K562 (cell line): ENCODE data around the gene RNF141. TPM values are rescaled to one million over a fixed set of nuclear protein-coding genes. Genes with fewer than 3 reads are reported as not detected.
A peak's percentile ranks its signal among the peaks of the same experiment; 100 is the strongest.

Experiments used
- ATAC-seq: fragments of 200-7000 bp; cut with Tn5 transposase; 3 replicates; pipeline ENCODE4 v1.9.1; 2020; ENCODE audit warnings: moderate library complexity
- BruUV-seq: library from RNA; stranded (reverse); fragments of 400-500 nt; replicated peaks from 2 replicates; lab custom pipeline; 2021; lab: Mats Ljungman, UMichigan
- CTCF ChIA-PET: fragments of 300-600 bp; formaldehyde crosslinking; extraction: SDS; loops from one replicate; lab custom pipeline; 2021; ENCODE audit warnings: low intra/inter-chr PET ratio; lab: Yijun Ruan, JAX
- POLR2A ChIA-PET: fragments of 300-600, 350-650 bp; sonication (Branson Sonifier 250); formaldehyde crosslinking; extraction: SDS; loops from one replicate; lab custom pipeline; 2021; ENCODE audit warnings: antibody characterized with exemption, inconsistent platforms; lab: Yijun Ruan, JAX
- DNase-seq, 4 experiments: peaks; one replicate each; pipeline versions ENCODE4 v3.0.0 to v3.0.0-alpha.2; 2011 to 2018; ENCODE audit warnings: low spot score in 3 of 4, mixed read lengths in 3 of 4; ENCODE audit errors: extremely low read depth in 1 of 4
- FAIRE-seq: peaks from 2 replicates; lab custom pipeline; 2011; peaks lifted over from hg19 to GRCh38; lab: Jason Lieb, UNC
- H2AFZ ChIP-seq: 2 replicates; pipeline ENCODE4 v1.6.0; 2011; ENCODE audit warnings: low read depth, low read length, control low read depth, inconsistent platforms
- H3K27ac ChIP-seq: fragments of 200-600 bp; 3 replicates; pipeline ENCODE4 v1.8.0; 2011; ENCODE audit warnings: low read depth, mild to moderate bottlenecking, control low read depth, inconsistent platforms, low read length, moderate library complexity, mixed read lengths; ENCODE audit errors: extremely low read depth
- H3K27me3 ChIP-seq, 2 experiments: fragments of 300-600 bp in 1 of 2; 2 replicates in 1 of 2; 3 replicates in 1 of 2; pipeline versions ENCODE4 v1.6.0 to v1.8.0; 2011; ENCODE audit warnings: inconsistent platforms in 2 of 2, low read length in 2 of 2, mild to moderate bottlenecking in 1 of 2, mixed read lengths in 1 of 2, moderate library complexity in 1 of 2; ENCODE audit not compliant: control insufficient read depth in 2 of 2, insufficient read depth in 2 of 2
- H3K36me3 ChIP-seq: fragments of 300-600 bp; 3 replicates; pipeline ENCODE4 v1.8.0; 2011; ENCODE audit warnings: mild to moderate bottlenecking, low read length, inconsistent platforms; ENCODE audit not compliant: control insufficient read depth, insufficient read depth
- H3K4me1 ChIP-seq, 2 experiments: fragments of 200-600 bp in 1 of 2; replicated peaks in 1 of 2; 2 replicates in 1 of 2; 3 replicates in 1 of 2; pipeline versions ENCODE4 v1.5.1 to v1.8.0; 2011; ENCODE audit warnings: inconsistent platforms in 2 of 2, low read length in 2 of 2, mild to moderate bottlenecking in 1 of 2, mixed read lengths in 1 of 2, moderate library complexity in 1 of 2; ENCODE audit not compliant: control insufficient read depth in 2 of 2, insufficient read depth in 2 of 2
- H3K4me2 ChIP-seq: 2 replicates; pipeline ENCODE4 v1.6.1; 2011; ENCODE audit warnings: low read length, control low read depth, inconsistent platforms, mixed read lengths; ENCODE audit not compliant: insufficient read depth
- H3K4me3 ChIP-seq: fragments of 200-600 bp; sonication (generic), shearing (Covaris generic); 2 replicates; pipeline ENCODE4 v1.5.1; 2016; ENCODE audit warnings: control low read depth, inconsistent platforms
- H3K79me2 ChIP-seq: fragments of 200-600 bp; 3 replicates; pipeline ENCODE4 v1.8.0; 2011; ENCODE audit warnings: low read length, inconsistent platforms; ENCODE audit not compliant: control insufficient read depth, insufficient read depth
- H3K9ac ChIP-seq, 2 experiments: 2 replicates each; pipeline versions ENCODE4 v1.6.0 to v1.6.1; 2011; ENCODE audit warnings: low read depth in 2 of 2, low read length in 2 of 2, control low read depth in 1 of 2, inconsistent platforms in 1 of 2, mild to moderate bottlenecking in 1 of 2, mixed read lengths in 1 of 2; ENCODE audit not compliant: insufficient read depth in 1 of 2
- H3K9me1 ChIP-seq: one replicate; pipeline ENCODE4 v1.6.0; 2011; ENCODE audit warnings: inconsistent platforms, mild to moderate bottlenecking, low read length, moderate library complexity; ENCODE audit not compliant: control insufficient read depth, insufficient read depth
- H3K9me3 ChIP-seq: replicated peaks from 2 replicates; pipeline ENCODE4 v1.5.1; 2011; ENCODE audit warnings: low read depth, low read length, inconsistent platforms; ENCODE audit not compliant: control insufficient read depth, insufficient read depth
- H4K20me1 ChIP-seq: replicated peaks from 2 replicates; pipeline ENCODE4 v1.6.1; 2011; ENCODE audit warnings: low read length, inconsistent platforms, mixed read lengths; ENCODE audit not compliant: control insufficient read depth, insufficient read depth
- BRCA1 ChIP-seq, 2 experiments: fragments of 450-650 bp in 1 of 2; sonication (generic) in 1 of 2; formaldehyde crosslinking in 1 of 2; IDR thresholded peaks; 2 replicates each; pipeline versions ENCODE4 v1.5.0 to v1.6.1; 2017 to 2020; ENCODE audit warnings: mild to moderate bottlenecking in 1 of 2, missing genetic modification reagents in 1 of 2
- ZNF197 ChIP-seq: fragments of 200-800 bp; sonication (Bioruptor generic); IDR thresholded peaks from 2 replicates; pipeline ENCODE4 v1.6.1; 2016; ENCODE audit warnings: low read depth, missing genetic modification characterization, missing compliant biosample characterization
- whole genome bisulfite sequencing: fragments of 100-300 bp; shearing (Covaris generic); methylation state at CpG from one replicate; pipeline ENCODE4 v1.1.6; 2016; ENCODE audit warnings: low coverage, mixed read lengths; ENCODE audit not compliant: insufficient coverage; ENCODE audit errors: missing lambda C conversion rate; 5-methylcytosine and 5-hydroxymethylcytosine counted together
- in situ Hi-C: fragments of 300-500 bp; cut with MboI; formaldehyde crosslinking; loops from 4 replicates; pipeline ENCODE4 v1.15.0; 2018; ENCODE audit warnings: inconsistent platforms, mixed read lengths
- intact Hi-C: fragments of 100-400 bp; cut with micrococcal nuclease; formaldehyde crosslinking; loops from 2 replicates; pipeline ENCODE4 v1.14.2; 2022
- polyA plus RNA-seq, 8 experiments: library from polyadenylated mRNA; depleted of rRNA in 4 of 8; stranded (reverse) in 5 of 8; unstranded in 3 of 8; fragments of >200 nt; fragmentation: Nextera tagmentation in 2 of 8; fragmentation: Illumina TruSeq in 1 of 8; extraction: Ambion mirVana in 2 of 8; extraction: Trizol in 1 of 8; gene quantifications; 2 replicates each; pipeline versions ENCODE4 v1.2.1 to v1.2.3, GENCODE V29; 2011 to 2014; ENCODE audit warnings: inconsistent platforms in 1 of 8, missing spikeins in 1 of 8
- total RNA-seq, 7 experiments: library from RNA; depleted of rRNA in 6 of 7; stranded (reverse); fragments of >200 nt in 6 of 7; fragmentation: Illumina TruSeq in 2 of 7; extraction: Trizol in 2 of 7; gene quantifications; 2 replicates each; pipeline versions ENCODE4 v1.2.1 to v1.2.3, GENCODE V29; 2011 to 2021; ENCODE audit warnings: low replicate concordance in 1 of 7
- TF ChIP-seq, protein P1 (sequence below): fragments of 200-600 bp; sonication (generic); IDR thresholded peaks from one replicate; pipeline ENCODE4 v1.6.1; 2012; ENCODE audit warnings: mild to moderate bottlenecking, low read depth, low read length, inconsistent platforms
- TF ChIP-seq, protein P2 (sequence below): fragments of 450-650 bp; IDR thresholded peaks from one replicate; pipeline ENCODE4 v1.6.1; 2018; ENCODE audit warnings: mild to moderate bottlenecking, moderate library complexity; ENCODE audit not compliant: partially characterized antibody

RNF141 gene
- total and polyA plus RNA-seq, 9 of the 15 experiments (the other 6 are each of a cell fraction or from before 2014, with no cell fraction given) = 9.7 to 51.9 (median 18.9) TPM

DNA sequence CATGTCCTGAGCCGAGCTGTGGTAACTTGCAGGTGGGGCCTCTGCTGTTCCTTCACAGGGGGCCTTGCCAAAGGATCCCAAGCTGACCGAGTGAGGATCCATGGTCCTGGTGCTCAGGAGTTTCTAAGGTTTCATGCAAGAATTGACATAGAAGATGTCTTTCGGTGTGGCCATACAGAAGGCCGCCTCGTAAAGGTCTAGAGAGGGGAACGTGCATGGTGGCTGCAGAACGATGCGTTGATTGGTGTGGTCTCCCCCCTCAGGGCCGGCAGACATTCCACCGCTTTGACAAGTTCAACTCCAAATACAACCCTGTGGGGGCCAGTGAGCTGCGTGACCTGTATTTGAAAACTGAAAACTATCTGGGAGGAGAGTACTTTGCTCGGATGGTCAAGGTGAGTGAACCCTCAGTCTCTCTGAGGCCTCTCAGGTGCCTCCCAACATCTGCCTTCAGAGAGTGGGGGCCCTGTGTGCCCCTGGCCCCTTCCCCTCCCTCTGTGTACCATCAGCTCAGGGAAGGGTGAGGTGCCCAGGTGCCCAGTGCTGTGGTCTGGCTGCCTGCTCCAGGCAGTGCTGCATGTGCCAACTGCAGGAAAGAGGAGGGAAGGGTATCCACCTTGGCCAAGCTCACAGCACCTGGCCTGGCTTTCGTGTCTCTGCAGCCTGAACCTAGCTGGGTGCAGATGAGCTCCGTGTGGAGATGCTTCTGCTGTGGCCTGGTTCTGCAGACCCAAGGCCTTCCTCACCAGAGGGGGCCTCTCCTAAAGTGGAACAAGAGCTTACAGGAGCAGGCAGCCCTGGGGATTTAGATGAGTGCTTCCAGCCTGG is 46.1 kb downstream of the RNF141 start:
- ChIA-PET CTCF (no interaction called here), POLR2A (interaction anchor here (0.6 to 0.9 kb wide), 2 partner anchors 39 to 162 kb away, joined by 4 read pairs; no protein-coding TSS in a partner anchor)
- no peak overlapping the region for H2AFZ ChIP-seq
- BruUV-seq = no TSS peak
- no peaks in the 10 kb centered on the region for H3K27me3 ChIP-seq
- 84% methylated on average over 14 of the region's 14 CpGs for WGBS
- H3K4me3 ChIP-seq = no peak overlapping the region
- TF ChIP-seq, protein P1, sequence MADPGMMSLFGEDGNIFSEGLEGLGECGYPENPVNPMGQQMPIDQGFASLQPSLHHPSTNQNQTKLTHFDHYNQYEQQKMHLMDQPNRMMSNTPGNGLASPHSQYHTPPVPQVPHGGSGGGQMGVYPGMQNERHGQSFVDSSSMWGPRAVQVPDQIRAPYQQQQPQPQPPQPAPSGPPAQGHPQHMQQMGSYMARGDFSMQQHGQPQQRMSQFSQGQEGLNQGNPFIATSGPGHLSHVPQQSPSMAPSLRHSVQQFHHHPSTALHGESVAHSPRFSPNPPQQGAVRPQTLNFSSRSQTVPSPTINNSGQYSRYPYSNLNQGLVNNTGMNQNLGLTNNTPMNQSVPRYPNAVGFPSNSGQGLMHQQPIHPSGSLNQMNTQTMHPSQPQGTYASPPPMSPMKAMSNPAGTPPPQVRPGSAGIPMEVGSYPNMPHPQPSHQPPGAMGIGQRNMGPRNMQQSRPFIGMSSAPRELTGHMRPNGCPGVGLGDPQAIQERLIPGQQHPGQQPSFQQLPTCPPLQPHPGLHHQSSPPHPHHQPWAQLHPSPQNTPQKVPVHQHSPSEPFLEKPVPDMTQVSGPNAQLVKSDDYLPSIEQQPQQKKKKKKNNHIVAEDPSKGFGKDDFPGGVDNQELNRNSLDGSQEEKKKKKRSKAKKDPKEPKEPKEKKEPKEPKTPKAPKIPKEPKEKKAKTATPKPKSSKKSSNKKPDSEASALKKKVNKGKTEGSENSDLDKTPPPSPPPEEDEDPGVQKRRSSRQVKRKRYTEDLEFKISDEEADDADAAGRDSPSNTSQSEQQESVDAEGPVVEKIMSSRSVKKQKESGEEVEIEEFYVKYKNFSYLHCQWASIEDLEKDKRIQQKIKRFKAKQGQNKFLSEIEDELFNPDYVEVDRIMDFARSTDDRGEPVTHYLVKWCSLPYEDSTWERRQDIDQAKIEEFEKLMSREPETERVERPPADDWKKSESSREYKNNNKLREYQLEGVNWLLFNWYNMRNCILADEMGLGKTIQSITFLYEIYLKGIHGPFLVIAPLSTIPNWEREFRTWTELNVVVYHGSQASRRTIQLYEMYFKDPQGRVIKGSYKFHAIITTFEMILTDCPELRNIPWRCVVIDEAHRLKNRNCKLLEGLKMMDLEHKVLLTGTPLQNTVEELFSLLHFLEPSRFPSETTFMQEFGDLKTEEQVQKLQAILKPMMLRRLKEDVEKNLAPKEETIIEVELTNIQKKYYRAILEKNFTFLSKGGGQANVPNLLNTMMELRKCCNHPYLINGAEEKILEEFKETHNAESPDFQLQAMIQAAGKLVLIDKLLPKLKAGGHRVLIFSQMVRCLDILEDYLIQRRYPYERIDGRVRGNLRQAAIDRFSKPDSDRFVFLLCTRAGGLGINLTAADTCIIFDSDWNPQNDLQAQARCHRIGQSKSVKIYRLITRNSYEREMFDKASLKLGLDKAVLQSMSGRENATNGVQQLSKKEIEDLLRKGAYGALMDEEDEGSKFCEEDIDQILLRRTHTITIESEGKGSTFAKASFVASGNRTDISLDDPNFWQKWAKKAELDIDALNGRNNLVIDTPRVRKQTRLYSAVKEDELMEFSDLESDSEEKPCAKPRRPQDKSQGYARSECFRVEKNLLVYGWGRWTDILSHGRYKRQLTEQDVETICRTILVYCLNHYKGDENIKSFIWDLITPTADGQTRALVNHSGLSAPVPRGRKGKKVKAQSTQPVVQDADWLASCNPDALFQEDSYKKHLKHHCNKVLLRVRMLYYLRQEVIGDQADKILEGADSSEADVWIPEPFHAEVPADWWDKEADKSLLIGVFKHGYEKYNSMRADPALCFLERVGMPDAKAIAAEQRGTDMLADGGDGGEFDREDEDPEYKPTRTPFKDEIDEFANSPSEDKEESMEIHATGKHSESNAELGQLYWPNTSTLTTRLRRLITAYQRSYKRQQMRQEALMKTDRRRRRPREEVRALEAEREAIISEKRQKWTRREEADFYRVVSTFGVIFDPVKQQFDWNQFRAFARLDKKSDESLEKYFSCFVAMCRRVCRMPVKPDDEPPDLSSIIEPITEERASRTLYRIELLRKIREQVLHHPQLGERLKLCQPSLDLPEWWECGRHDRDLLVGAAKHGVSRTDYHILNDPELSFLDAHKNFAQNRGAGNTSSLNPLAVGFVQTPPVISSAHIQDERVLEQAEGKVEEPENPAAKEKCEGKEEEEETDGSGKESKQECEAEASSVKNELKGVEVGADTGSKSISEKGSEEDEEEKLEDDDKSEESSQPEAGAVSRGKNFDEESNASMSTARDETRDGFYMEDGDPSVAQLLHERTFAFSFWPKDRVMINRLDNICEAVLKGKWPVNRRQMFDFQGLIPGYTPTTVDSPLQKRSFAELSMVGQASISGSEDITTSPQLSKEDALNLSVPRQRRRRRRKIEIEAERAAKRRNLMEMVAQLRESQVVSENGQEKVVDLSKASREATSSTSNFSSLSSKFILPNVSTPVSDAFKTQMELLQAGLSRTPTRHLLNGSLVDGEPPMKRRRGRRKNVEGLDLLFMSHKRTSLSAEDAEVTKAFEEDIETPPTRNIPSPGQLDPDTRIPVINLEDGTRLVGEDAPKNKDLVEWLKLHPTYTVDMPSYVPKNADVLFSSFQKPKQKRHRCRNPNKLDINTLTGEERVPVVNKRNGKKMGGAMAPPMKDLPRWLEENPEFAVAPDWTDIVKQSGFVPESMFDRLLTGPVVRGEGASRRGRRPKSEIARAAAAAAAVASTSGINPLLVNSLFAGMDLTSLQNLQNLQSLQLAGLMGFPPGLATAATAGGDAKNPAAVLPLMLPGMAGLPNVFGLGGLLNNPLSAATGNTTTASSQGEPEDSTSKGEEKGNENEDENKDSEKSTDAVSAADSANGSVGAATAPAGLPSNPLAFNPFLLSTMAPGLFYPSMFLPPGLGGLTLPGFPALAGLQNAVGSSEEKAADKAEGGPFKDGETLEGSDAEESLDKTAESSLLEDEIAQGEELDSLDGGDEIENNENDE = no peak
- TF ChIP-seq ZNF197 (CRISPR knock-in tag) = no peak
- no peak for TF ChIP-seq BRCA1 (IDR thresholded peaks at IDR 0.05)
- TF ChIP-seq BRCA1 (CRISPR knock-in tag; IDR thresholded peaks at IDR 0.05) = no peak
- TF ChIP-seq, protein P2, sequence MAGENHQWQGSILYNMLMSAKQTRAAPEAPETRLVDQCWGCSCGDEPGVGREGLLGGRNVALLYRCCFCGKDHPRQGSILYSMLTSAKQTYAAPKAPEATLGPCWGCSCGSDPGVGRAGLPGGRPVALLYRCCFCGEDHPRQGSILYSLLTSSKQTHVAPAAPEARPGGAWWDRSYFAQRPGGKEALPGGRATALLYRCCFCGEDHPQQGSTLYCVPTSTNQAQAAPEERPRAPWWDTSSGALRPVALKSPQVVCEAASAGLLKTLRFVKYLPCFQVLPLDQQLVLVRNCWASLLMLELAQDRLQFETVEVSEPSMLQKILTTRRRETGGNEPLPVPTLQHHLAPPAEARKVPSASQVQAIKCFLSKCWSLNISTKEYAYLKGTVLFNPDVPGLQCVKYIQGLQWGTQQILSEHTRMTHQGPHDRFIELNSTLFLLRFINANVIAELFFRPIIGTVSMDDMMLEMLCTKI = no peak
- peaks cover 3% of the 10 kb centered on the region for H3K9me1 ChIP-seq
- H3K9me3 ChIP-seq = no peaks in the 10 kb centered on the region
- DNase-seq (no peak), FAIRE-seq (no peak), ATAC-seq (no peak)
- H3K27ac ChIP-seq = no peak overlapping the region
- H3K79me2 ChIP-seq = no peaks in the 10 kb centered on the region
- H3K4me2 ChIP-seq = no peak overlapping the region
- no peaks in the 10 kb centered on the region; the same call in 1 of the 2 replicates for H4K20me1 ChIP-seq
- H3K9ac ChIP-seq = peak overlapping the region in 1 of 2 experiments; percentile 21; a peak in 1 of 4 replicates
- peaks cover 90% of the 10 kb centered on the region for H3K36me3 ChIP-seq
- H3K4me1 ChIP-seq = peaks cover 10 to 15% of the 10 kb centered on the region in 2 experiments; a peak in 4 of 5 replicates
- in situ Hi-C loops = loop anchor here (5.0 kb wide), 1 partner anchor 88 kb away; no protein-coding TSS in a partner anchor
- intact Hi-C loops = loop anchor here (5.0 kb wide), 1 partner anchor 38 kb away; the partner anchor contains the start of gene AMPD3
